Mesodermal cell (in vitro differentiated cells): ENCODE measurements around the gene SLC30A4.

Experiments used
- H3K27ac ChIP-seq: 2 replicates; pipeline ENCODE4 v1.7.0; 2013; ENCODE audit warnings: mild to moderate bottlenecking, low read depth, low read length, moderate library complexity; ENCODE audit not compliant: severe bottlenecking
- H3K36me3 ChIP-seq: 2 replicates; pipeline ENCODE4 v1.7.1; 2013; ENCODE audit warnings: mild to moderate bottlenecking, low read length, moderate library complexity; ENCODE audit not compliant: control insufficient read depth, insufficient read depth
- H3K4me1 ChIP-seq: one replicate; pipeline ENCODE4 v1.7.1; 2013; ENCODE audit warnings: mild to moderate bottlenecking, low read length; ENCODE audit not compliant: insufficient read depth, control insufficient read depth, poor library complexity, severe bottlenecking
- H3K4me3 ChIP-seq: 2 replicates; pipeline ENCODE4 v1.7.0; 2013; ENCODE audit warnings: low read length, control low read depth, mild to moderate bottlenecking; ENCODE audit not compliant: insufficient read depth, poor library complexity, severe bottlenecking; ENCODE audit errors: extremely low read depth
- H3K9me3 ChIP-seq: 2 replicates; pipeline ENCODE4 v1.7.1; 2013; ENCODE audit warnings: mild to moderate bottlenecking, low read length, moderate library complexity; ENCODE audit not compliant: control insufficient read depth
- WGBS, 2 experiments: methylation state at CpG; one replicate each; pipeline ENCODE4 v1.1.5; 2013; ENCODE audit warnings: missing lambda C conversion rate in 2 of 2; ENCODE audit not compliant: insufficient coverage in 2 of 2; 5-methylcytosine and 5-hydroxymethylcytosine counted together

The SLC30A4 gene

DNA sequence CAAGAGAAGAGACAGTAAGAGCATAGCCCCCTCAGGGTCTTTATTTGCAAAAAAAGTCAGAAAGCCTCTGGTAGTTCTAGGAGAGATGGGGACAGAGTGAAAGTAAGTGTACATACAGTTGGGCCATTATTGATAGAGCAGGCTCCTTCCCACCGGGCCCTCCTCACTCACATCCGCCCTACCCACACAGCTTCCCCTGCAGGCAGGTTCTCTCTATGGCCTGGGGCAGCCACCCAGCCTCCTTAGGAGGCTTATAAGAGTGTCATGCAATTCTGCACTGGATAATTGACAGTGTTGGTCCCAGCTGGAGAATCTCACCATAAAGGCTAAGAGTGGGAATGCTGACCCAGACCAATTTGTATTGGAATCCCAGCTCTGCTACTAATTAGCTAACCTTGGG, 49.5 kb downstream of the SLC30A4 start:
- Histone ChIP-seq H3K27ac (no peak overlapping the region), H3K4me1 (peaks cover 8% of the 10 kb centered on the region), H3K4me3 (no peak overlapping the region), H3K9me3 (no peaks in the 10 kb centered on the region), H3K36me3 (no peaks in the 10 kb centered on the region)
- no CpG with 5 or more reads among the region's 2 CpGs for WGBS, 2 experiments

DNA sequence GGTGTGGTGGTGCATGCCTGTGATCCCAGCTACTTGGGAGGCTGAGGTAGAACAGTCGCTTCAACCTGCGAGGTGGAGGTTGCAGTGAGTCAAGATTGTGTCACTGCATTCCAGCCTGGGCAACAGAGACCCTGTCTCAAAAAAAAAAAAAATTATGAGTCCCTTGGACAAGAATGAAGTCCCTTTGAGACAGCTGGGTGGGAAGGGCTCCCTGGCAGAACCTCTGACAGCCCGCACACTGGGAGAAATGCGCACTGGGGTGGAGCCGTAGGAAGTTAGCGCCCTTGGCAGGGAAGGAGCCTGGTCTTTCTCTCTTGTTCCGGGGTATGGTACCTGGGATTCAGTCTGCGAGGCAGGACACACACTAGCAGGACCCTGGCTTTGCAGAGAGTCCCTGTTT, 51.4 kb downstream of the SLC30A4 start:
- H3K36me3 ChIP-seq: no peaks in the 10 kb centered on the region
- H3K27ac ChIP-seq: no peak overlapping the region
- H3K9me3 ChIP-seq: no peaks in the 10 kb centered on the region
- WGBS, 2 experiments: 27 to 30% methylated on average over 7 to 8 of the region's 8 CpGs
- no peak overlapping the region for H3K4me3 ChIP-seq
- peaks cover 8% of the 10 kb centered on the region for H3K4me1 ChIP-seq

DNA sequence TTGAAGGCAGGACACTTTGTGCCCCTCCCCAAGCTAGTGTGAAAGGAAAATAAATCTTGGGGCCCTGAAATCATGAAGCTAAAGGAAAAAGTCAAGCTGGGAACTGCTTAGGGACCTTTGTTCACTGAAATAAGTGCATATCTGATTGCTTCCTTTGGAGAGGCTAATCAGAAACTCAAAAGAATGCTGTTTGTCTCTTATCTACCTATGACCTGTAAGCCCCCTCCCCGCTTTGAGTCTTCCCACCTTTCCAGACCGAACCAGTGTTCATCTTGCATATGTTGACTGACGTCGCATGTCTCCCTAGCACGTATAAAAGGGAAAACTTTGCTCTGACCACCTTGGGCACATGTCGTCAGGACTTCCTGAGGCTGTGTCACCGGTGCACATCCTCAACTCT, 53.1 kb downstream of the SLC30A4 start:
- WGBS, 2 experiments: 9 to 11% methylated on average over 5 to 7 of the region's 7 CpGs

DNA sequence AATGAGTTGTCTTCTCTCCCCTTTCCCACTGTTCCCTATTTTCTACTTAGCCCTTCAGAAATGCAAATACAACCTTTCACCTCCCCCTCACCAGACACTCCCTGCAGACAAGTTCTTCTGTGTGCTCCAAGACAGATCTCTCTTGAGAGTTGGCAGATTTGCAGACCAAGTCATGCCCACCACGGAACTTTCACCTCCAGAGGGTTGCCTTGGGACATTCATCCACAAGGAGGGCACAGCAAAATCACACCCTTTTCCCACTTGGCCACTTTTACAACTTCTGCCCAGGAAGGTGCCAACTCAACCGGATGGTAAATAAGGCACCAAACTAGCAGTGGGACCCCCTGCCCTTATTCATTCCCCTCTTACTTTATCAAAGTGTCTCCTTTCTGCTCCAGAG, 53.5 kb downstream of the SLC30A4 start:
- Histone ChIP-seq H3K4me1 (peaks cover 8% of the 10 kb centered on the region), H3K27ac (no peak overlapping the region), H3K9me3 (no peaks in the 10 kb centered on the region), H3K4me3 (no peak overlapping the region), H3K36me3 (no peaks in the 10 kb centered on the region)
- WGBS, 2 experiments: 0% methylated on average over 1 of the region's 2 CpGs

More for the DNA sequence above, 53.1 kb downstream of the SLC30A4 start:
- H3K36me3 ChIP-seq: no peaks in the 10 kb centered on the region
- peaks cover 8% of the 10 kb centered on the region for H3K4me1 ChIP-seq
- no peaks in the 10 kb centered on the region for H3K9me3 ChIP-seq
- no peak overlapping the region for H3K27ac ChIP-seq
- no peak overlapping the region for H3K4me3 ChIP-seq

DNA sequence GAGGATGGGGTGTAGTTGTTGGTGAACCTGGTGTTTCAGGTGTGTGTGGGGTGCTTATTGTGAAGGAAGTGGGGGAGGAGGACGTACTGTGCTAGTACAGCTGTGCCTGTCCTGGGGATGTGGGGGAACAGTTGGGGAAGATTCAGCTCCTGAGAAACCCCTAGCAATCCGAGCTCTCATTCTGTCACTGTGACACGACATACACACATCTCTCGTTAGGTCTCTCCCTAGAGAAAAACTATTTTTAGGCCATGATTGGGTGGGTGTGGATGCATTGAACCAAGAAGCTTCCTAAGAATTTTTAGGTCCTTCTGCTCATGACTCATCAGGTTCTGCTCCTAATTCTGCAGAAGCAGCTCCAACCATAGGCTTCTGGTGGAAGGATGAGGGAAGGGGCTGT, 54.3 kb downstream of the SLC30A4 start:
- no peaks in the 10 kb centered on the region for H3K9me3 ChIP-seq
- no peak overlapping the region for H3K4me3 ChIP-seq
- peaks cover 8% of the 10 kb centered on the region for H3K4me1 ChIP-seq
- no peaks in the 10 kb centered on the region for H3K36me3 ChIP-seq
- H3K27ac ChIP-seq: no peak overlapping the region
- 33% methylated on average over 1 of the region's 4 CpGs; no CpG with 5 or more reads in 1 of the 2 experiments for WGBS, 2 experiments

DNA sequence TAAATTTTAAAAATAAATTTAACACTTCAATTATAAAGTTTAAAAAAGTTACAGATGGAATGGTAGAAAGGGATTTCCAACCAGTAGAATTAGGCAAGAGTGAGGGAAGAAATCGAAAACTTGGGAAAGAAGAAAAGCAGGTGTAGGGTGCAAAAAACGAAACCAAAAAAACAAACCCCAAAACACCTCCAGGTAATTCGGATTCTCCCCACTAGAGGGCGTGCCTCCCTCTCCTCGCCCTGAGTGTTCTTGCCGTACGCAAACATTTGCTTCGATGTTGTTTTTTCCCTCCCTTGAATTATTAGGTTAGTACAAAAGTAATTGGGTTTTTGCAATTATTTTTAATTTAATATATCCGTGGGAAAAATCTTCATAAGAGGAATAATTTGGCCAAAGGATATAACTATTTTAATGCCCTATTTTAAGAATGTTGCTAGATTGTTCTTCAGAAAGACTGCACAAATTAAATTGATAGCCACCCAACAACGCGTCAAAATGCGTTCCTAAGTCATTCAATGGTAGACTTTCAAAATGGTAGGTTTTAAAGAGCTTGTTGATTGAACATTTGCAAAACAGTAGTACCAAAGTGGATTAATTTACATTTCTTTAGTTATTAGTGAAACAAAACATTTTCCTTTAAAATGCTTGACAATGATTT, 63.7 kb downstream of the SLC30A4 start:
- no peaks in the 10 kb centered on the region for H3K36me3 ChIP-seq
- H3K9me3 ChIP-seq: no peaks in the 10 kb centered on the region
- peaks cover 19% of the 10 kb centered on the region for H3K4me1 ChIP-seq
- 13% methylated on average over 3 of the region's 12 CpGs; no CpG with 5 or more reads in 1 of the 2 experiments for WGBS, 2 experiments
- H3K27ac ChIP-seq: no peak overlapping the region
- H3K4me3 ChIP-seq: no peak overlapping the region

DNA sequence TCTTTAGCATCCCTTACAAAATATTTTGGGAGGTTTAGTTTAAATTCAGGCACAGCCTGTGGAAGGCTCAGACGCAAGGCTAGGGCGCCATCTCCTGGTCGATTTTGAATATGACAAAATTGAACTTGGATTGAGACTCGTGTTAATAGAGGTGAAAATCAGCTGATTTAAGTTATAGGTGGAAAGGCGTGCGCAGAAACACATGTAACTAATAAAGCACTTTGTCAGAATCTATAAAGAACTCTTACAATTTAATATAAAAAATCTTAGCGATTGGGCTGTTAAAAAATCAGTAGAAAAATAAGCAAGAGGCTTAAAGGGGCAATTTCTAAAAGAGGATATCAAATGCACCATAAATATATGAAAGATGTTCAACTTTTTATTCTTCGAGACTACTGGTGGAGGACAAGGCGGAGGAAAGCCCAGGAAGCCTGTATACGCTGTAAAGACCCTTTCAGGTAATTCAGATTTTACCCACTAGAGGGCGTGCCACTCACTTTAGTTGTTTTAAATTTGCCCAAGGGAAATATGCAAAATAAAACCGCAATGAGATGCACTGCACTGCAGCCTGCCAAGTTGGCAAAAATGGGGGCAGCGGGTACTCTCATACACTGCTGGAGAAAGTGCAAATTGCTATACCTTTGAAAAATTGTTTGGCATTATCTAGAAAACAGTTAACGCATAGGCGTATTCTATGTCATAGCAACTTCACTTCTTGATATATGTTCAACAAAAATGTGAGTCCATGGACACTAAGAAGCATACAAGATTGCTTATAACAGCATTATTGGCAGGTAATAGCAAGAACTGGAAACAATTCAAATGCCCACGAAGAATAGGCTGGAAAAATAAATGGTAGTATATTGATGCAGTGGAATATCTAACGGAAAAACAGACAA, 64.7 kb downstream of the SLC30A4 start:
- Histone ChIP-seq H3K4me3 (peak overlapping the region; percentile 9), H3K27ac (peak overlapping the region; percentile 23), H3K4me1 (peaks cover 19% of the 10 kb centered on the region), H3K9me3 (no peaks in the 10 kb centered on the region), H3K36me3 (no peaks in the 10 kb centered on the region)
- WGBS, 2 experiments: 15 to 19% methylated on average over 11 to 12 of the region's 17 CpGs

DNA sequence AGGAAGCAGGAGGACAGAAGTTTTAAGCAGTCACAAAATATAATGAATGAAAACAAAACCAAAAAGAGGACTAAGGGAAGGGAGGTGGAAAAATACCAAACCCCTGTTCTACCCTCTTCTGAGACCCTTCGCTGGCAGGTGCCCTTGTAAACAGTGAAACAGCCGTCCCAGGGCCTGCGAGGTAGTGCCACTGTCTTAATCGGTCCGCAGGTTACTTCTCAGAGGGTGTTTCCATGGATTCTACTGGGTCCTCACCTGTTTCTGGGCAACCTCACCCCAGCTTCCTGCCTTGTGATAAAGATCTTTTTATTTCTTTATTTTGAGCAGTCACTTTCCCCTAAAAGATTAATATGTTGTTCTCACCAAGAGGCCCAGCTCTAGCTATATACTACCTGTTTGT, 65.3 kb downstream of the SLC30A4 start:
- WGBS, 2 experiments: 39 to 55% methylated on average over 5 of the region's 5 CpGs
- no peak overlapping the region for H3K4me3 ChIP-seq
- peak overlapping the region; percentile 80 for H3K27ac ChIP-seq
- H3K9me3 ChIP-seq: no peaks in the 10 kb centered on the region
- H3K36me3 ChIP-seq: no peaks in the 10 kb centered on the region
- H3K4me1 ChIP-seq: peaks cover 19% of the 10 kb centered on the region

DNA sequence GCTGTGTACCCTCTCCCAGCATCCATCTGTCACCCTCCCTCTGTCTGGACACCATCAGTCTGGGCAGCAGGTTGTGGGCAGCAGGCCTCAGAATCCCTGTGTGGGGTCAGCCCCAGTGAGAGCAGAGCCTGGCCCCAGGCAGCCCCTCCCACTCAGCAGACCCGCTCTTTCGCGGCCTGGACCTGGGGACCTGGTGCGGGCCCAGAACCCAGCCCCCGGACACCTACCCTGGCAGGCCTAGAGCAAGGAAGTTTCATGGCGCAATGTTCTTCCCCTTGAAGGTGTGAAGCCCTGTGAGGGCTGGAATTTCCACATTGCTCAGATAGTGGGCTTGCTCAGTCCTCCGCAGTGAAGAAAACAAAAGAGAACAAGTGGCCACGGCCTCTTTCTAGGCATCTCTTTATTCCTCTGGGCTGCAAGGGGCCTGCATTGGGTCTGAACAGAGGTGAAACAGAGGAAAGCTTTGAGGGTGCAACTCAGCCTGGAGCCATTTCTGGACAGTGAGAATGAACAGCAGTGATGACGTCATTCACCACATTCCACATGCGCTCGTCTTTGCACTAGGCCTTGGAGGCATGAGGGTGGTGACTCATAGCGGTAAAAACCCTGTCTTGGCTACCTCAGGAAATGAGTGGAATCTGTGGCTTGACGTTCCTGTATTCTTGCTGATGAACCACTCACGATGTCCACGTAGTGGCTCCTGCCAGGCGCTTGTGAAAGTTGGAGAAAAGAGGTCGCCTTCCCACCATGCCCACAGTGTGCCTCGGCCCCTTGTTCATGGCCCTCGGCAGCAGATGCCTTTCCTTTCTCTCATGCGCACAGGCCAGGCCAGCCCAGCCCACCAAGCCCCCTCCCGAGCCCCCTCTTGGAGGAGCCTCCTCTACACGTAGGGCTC, 66.1 kb downstream of the SLC30A4 start:
- H3K27ac ChIP-seq: peak overlapping the region; percentile 96
- WGBS, 2 experiments: 54 to 75% methylated on average over 9 to 18 of the region's 22 CpGs

DNA sequence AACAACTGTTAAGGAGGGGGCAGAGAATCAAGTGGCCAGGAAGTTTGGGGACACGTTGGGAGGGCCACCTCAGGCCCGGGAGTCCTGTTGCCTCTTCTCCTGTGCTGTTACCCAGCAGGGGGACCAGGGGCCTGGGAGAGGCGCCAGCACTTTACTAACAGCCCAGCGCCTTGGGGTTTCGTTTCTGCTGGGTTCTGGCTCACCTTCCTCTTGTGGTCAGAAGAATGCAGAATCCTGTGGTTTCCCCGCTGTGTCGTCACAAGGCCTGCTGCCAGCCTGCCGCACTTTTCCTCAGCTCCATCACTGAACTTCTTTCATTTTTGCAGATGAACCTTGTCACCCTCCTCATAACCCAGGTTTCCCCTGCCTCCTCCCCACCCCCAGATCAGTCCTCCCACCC, 67.7 kb downstream of the SLC30A4 start:
- peaks cover 19% of the 10 kb centered on the region for H3K4me1 ChIP-seq
- peaks cover 8% of the 10 kb centered on the region for H3K9me3 ChIP-seq
- no peak overlapping the region for H3K27ac ChIP-seq
- 77 to 86% methylated on average over 7 to 8 of the region's 8 CpGs for whole genome bisulfite sequencing, 2 experiments
- H3K36me3 ChIP-seq: no peaks in the 10 kb centered on the region
- no peak overlapping the region for H3K4me3 ChIP-seq

More for the DNA sequence above, 66.1 kb downstream of the SLC30A4 start:
- peaks cover 7% of the 10 kb centered on the region for H3K9me3 ChIP-seq
- H3K4me1 ChIP-seq: peaks cover 19% of the 10 kb centered on the region
- no peak overlapping the region for H3K4me3 ChIP-seq
- H3K36me3 ChIP-seq: no peaks in the 10 kb centered on the region
